GM19023 (cell line): ENCODE data around the gene ASPRV1.
"Not testable (repeated sequence)": the region's sequence is repeated elsewhere in the genome, so short reads cannot be mapped to it uniquely, and the experiment has no call there.

Experiments used
- ATAC-seq: cut with Tn5 transposase; IDR thresholded peaks from one replicate; pipeline ENCODE4 v1.9.1; 2021; ENCODE audit warnings: mild to moderate bottlenecking, moderate library complexity; ENCODE audit not compliant: unreplicated experiment

ASPRV1 gene

GRCh38 chr2:69961496-69961895 lies at the start of gene ASPRV1:
ASPRV1 (minus strand) TSS chr2:69961631; CDS start chr2:69961436, 195 bp downstream.
- no peak for ATAC-seq

DNA sequence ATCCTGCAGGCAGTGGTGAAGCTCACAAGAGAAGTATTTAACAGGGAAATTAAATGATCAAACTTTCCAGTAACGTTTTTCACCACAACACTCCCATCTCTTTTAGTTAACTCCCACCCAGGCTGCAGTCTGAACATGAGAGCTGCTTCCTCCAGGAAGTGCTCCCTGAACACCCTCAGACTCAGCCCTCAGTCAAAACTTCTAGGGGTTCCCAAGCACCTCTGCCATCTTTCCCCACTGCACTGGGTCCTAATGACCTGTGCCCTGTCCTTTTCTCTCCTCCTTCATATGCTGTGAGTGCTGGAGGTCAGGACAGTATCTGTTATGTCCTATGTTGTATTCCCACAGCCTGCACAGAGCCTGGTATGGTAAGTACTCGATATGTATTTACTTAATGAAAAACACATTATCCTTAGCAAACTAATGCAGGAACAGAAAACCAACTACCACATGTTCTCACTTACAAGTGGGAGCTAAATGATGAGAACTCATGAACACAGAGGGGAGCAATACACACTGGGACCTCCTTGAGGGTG lies 49.2 kb upstream of the ASPRV1 start:
- ATAC-seq: no peak

GRCh38 chr2:70009762-70010575 lies 48.5 kb upstream of the ASPRV1 start:
- no peak for ATAC-seq

DNA sequence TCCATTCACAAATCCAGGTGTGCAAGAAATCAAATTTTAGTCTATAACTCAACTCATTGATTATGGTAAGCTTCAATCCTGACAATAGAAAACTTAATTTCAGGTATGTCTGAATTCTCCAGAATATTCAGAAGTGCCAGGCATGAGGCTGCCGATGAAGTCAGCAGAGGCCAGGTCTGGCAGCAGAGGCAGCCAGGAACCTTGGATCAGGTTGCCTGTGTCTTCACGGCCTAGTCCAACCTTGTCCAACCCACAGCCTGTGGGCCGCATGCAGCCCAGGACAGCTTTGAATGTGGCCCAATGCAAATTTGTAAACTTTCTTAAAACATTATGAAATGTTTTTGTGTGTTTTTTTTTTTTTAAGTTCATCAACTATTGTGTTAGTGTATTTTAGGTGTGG lies 46.9 kb upstream of the ASPRV1 start:
- ATAC-seq: no peak

- ATAC-seq: no peak
Observed at GRCh38 chr2:70007151-70007550, 45.7 kb upstream of the ASPRV1 start.

DNA sequence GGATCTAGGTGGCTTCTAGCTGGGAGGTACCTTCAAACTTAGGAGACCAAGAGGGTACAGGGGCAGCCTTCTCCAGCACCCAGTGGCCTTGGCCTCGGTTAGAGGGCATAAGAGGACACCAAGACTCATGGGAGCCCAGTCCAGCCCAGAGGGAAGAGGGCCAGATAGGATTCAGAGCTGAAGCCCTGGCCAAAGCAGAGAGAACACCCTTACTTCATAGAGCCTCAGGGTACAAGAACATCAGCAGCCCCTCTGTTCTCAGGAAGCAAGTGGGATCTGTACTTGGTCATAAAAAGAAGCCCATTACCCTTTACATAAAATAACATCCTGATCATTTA lies 45.0 kb upstream of the ASPRV1 start:
- ATAC-seq: no peak

GRCh38 chr2:70005752-70006446 lies 44.5 kb upstream of the ASPRV1 start:
- no peak for ATAC-seq

DNA sequence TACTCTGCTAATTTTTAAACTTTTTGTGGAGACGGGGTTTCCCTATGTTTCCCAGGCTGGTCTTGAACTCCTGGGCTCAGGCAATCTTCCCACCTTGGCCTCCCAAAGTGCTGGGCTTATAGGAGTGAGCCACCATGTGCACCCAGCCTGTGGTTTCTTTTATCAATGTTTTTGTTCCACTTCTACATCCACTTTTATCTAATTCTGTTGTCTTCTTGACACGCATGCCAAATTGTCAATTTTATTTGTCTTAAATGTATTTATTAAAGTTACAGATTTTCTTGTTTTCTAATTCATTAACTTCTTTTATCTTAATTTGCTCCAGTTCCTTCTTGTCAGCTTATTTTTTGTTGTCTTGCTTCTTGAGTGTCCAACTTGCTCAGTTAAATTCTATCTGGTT lies 43.8 kb upstream of the ASPRV1 start:
- no peak for ATAC-seq

DNA sequence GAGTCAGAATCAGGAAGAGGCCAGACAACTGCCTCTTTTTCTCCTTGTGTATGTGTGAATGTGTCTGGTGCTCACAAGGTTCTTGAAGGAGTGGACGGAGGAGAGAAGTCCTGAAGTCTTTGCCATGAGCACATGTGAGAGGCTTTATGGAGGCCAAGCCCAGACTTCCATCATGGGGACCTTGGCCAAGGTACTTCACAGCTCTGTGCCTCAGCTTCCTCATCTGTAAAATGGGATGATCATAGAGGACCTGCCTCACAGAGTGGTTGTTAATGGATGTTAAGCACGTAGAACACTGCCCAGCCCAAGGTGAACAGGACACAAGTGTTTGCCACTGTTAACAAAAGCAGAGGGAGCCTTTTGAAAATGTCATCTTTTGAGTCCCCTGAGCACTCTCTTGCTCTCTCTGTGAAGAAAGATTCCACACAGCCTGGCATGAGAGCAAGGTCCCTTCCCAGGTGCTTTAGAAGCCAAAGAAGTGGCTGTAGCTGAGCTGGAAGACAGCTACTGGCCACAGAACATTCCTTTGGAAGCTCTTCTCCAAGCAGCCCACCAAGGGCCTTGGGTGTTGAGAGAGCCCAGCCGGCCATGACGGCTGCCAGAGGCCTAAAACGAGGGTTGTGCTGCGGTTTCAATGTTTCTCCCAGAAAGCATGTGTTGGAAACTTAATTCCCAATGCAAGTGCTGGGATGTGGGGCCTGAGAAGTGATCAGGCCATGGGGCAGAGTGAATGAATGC lies 41.8 kb upstream of the ASPRV1 start:
- no peak for ATAC-seq

- ATAC-seq: no peak
Observed at GRCh38 chr2:70002241-70002899, 40.9 kb upstream of the ASPRV1 start.

DNA sequence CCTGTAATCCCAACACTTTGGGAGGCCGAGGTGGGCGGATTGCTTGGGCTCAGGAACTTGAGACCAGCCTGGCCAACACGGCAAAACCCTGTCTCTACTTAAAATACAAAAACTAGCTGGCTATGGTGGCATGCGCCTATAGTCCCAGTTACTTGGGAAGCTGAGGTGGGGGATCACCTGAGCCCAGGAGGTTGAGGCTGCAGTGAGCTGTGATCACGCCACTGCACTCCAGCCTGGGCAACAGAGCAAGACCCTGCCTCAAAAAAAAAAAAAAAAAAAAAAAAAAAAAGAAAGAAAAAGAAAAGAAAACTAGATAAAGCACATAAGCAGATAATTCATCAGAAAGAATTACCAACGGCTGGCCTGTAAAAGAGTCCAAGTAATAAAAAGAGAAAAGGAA lies 39.1 kb upstream of the ASPRV1 start:
- ATAC-seq: not testable (repeated sequence)

DNA sequence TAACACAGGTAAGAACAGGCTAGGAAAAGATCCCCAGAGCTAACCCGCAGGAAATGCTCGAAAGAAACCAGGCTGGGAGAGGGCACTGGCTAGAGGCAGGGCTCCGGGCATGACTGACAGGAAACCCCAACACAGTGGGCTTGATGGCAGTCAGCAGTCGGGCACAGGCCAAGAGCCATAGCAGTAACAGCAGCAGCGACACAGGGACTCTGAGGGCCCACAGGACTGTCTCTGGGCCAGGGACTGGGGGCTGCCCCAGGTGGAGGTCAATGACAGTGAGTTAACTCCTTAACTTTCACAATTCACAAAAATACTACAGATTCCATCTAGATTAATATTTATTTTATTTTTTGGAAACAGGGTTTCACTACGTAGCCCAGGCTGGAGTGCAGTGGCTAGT lies 37.3 kb upstream of the ASPRV1 start:
- no peak for ATAC-seq

DNA sequence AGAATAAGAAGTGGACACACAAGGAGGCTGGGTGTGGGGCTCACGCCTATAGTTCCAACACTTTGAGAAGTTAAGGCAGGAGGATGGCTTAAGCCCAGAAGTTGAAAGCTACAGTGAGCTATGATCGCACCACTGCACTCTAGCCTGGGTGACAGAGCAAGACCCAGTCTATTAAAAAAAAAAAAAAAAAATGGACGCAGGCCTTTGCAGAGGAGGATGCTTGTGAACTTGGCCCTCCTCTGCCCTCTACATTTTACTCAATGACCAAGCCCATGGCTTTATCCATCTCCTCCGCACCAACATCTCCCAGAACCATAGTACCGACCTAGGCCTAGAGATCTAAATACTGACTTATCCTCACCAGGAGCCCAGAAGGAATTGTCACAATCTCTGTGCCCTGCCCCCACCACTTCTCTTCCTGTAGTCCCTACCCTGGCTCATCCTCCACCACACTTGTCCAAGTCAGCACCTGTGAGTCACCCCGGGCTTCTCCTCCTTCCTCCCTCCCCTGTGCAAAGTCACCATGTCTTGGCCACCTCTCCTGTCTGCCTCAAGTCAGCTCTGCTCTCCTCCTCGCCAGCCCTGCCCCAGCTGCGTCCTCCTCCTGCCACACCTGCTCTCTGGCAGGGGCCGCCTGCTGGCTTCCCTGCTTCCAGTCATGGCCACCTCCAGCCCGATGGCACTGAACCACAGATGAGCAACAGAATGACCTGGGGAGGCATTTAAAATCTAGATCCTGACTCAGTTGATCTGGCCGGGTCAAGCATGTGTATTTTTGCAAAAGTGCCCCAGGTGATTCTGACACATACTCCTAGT lies 35.8 kb upstream of the ASPRV1 start:
- no peak for ATAC-seq

- ATAC-seq: no peak
Observed at GRCh38 chr2:69995511-69995910, 34.1 kb upstream of the ASPRV1 start.

DNA sequence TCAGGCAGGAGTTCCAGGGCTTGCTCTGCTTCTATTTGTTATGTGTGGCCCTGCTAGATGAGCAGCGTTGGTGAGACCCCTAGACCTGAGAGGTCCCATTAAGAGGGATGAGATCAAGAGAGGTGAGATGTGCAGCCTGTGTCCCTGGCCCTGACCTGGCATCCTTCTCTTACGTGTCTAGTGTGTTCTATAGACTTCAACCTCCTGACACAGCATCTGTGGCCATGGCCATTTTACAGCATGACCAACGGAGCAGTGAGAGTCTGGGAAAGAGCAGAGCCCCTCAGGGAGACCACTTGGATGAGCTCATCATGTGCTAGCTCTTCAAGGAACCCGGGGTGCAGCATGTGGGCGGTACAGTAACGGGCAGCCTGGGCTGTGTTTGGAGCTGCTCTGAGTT lies 32.7 kb upstream of the ASPRV1 start:
- ATAC-seq: no peak

DNA sequence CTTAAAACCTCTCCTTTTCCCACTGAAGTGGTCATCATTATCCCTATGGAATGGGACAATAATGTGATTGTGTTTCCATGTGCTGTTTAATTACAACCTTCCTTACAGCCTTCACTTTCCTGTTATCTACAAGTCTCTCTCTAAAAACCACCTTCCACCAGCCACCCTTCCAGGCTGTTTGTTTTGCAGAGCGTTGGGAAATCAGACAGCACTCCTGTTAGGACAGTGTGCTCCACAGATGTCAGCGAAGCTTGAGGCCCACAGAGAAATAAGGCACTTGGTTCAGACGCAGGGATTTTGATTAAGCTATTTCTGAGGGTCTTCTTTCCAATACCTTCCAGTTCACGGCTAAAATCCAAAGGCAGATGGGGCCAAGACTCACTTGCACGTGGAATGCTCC lies 32.3 kb upstream of the ASPRV1 start:
- ATAC-seq: no peak

DNA sequence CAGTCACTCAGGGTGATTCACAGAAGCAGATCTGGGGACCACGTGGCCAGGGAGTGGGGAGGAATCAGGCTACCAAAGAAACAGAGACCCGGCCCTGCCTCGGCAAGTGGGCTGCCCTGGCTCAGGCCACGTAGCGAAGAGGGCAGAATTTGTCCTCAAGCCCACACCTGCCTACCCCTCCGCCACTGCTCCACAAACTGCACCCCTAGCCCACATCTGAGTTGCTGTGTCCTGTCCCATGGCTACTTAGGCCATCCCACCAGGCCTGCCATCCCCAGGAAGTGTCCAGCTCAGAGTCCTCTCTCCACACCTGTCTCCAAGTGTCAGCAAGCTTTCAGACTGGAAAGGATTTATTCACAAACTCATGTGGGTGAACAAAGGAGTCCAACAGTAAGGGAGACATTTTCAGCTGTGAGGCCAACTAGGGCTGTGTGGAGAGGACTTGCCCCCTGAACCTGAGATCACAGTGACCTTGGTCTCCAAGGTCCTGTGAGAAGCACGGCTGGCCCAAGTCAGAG lies 31.7 kb upstream of the ASPRV1 start:
- no peak for ATAC-seq

- ATAC-seq: no peak
Observed at GRCh38 chr2:69992310-69993047, 31.0 kb upstream of the ASPRV1 start.

DNA sequence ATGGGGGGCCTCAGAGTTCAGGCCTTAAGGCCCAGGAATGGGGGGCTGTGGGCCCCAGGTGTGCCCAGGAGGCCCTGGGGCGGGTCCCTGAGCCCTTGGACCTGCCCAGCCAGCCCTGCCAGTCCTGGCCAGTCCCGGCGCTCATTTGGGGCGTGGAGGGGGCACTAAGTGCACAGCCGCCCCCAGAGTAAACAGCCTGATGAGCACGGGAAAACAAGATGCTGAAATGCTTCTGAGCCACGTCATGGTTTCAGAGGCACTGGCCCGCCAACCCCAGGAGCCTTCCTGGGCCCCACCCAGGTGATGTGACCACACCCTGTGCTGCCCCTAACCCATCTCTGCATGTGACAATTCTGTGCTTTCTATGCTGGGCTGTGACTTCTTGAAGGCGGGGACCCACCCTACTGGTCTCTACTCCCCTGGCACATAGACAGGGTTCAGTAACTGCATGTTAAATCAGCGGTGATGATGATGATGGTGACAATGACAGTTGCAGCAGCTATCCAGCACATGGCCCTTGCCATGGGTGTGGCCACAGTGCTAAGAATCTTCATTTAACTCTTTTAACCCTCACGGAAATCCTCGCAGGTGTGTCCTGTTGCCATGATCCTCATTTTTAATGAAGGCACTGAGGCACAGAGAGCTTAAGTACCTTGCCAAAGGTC lies 28.1 kb upstream of the ASPRV1 start:
- no peak for ATAC-seq
